Neural progenitor cell (in vitro differentiated cells): ENCODE results near the gene ERICH6B. TPM values are rescaled to one million over a fixed set of nuclear protein-coding genes. Genes with fewer than 3 reads are reported as not detected.

ENCODE experiments used
- DNase-seq: peaks from one replicate; pipeline ENCODE4 v3.0.0-alpha.2; 2016; ENCODE audit warnings: low spot score
- H2AFZ ChIP-seq: fragments of 200-600 bp; sonication (generic); replicated peaks from 2 replicates; pipeline ENCODE4 v1.6.1; 2016; ENCODE audit warnings: antibody characterized with exemption
- H3F3A ChIP-seq: fragments of 200-600 bp; sonication (generic); 2 replicates; pipeline ENCODE4 v1.6.1; 2016; ENCODE audit warnings: antibody characterized with exemption, low read depth
- H3K27ac ChIP-seq: fragments of 200-600 bp; sonication (generic); 2 replicates; pipeline ENCODE4 v1.5.1; 2016; ENCODE audit warnings: mild to moderate bottlenecking
- H3K27me3 ChIP-seq: fragments of 200-600 bp; sonication (generic); 2 replicates; pipeline ENCODE4 v1.6.1; 2016; ENCODE audit warnings: mild to moderate bottlenecking, moderate library complexity
- H3K36me3 ChIP-seq: fragments of 200-600 bp; sonication (generic); 2 replicates; pipeline ENCODE4 v1.5.1; 2016
- H3K4me1 ChIP-seq: fragments of 200-600 bp; sonication (generic); 2 replicates; pipeline ENCODE4 v1.6.1; 2016; ENCODE audit warnings: mixed run types
- H3K4me2 ChIP-seq: fragments of 200-600 bp; sonication (generic); 2 replicates; pipeline ENCODE4 v1.6.1; 2016
- H3K4me3 ChIP-seq: fragments of 200-600 bp; sonication (generic); 2 replicates; pipeline ENCODE4 v1.5.1; 2016
- H3K79me2 ChIP-seq: fragments of 200-600 bp; sonication (generic); 2 replicates; pipeline ENCODE4 v1.6.1; 2016; ENCODE audit warnings: low read depth
- H3K9ac ChIP-seq: fragments of 200-600 bp; sonication (generic); 2 replicates; pipeline ENCODE4 v1.6.1; 2016
- H3K9me3 ChIP-seq: fragments of 200-600 bp; sonication (generic); 2 replicates; pipeline ENCODE4 v1.5.1; 2016; ENCODE audit warnings: low read depth
- H4K20me1 ChIP-seq: fragments of 200-600 bp; sonication (generic); 2 replicates; pipeline ENCODE4 v1.6.1; 2016; ENCODE audit warnings: low read depth
- H3K27ac Mint-ChIP-seq: 3 replicates; pipeline ENCODE4 v1.8.0; 2021; ENCODE audit warnings: mixed read lengths
- H3K27me3 Mint-ChIP-seq: 2 replicates; pipeline ENCODE4 v1.8.0; 2022; ENCODE audit warnings: low read depth, mild to moderate bottlenecking, inconsistent platforms, moderate library complexity, mixed read lengths; ENCODE audit not compliant: insufficient read depth
- H3K36me3 Mint-ChIP-seq: 3 replicates; pipeline ENCODE4 v1.8.0; 2021; ENCODE audit warnings: mixed read lengths
- H3K4me1 Mint-ChIP-seq: 3 replicates; pipeline ENCODE4 v1.8.0; 2021; ENCODE audit warnings: mixed read lengths
- H3K4me3 Mint-ChIP-seq: 3 replicates; pipeline ENCODE4 v1.8.0; 2021; ENCODE audit warnings: mild to moderate bottlenecking, moderate library complexity, mixed read lengths
- H3K9me3 Mint-ChIP-seq: 3 replicates; pipeline ENCODE4 v1.8.0; 2020; ENCODE audit warnings: mixed read lengths
- EZH2 ChIP-seq: fragments of 200-600 bp; sonication (generic); IDR thresholded peaks from 2 replicates; pipeline ENCODE4 v1.6.1; 2017; ENCODE audit warnings: antibody characterized with exemption, mild to moderate bottlenecking, moderate library complexity
- EZH2phosphoT487 ChIP-seq: fragments of 200-600 bp; sonication (generic); IDR thresholded peaks from 2 replicates; pipeline ENCODE4 v1.6.1; 2017; ENCODE audit warnings: antibody characterized with exemption
- total RNA-seq: library from RNA; depleted of rRNA; stranded (reverse); fragments of >200 nt; gene quantifications from 2 replicates; pipeline ENCODE4 v1.2.3, GENCODE V29; 2015; ENCODE audit warnings: low replicate concordance
- TF ChIP-seq, protein P1 (sequence below): fragments of 200-600 bp; sonication (generic); IDR thresholded peaks from 2 replicates; pipeline ENCODE4 v1.5.1; 2017; ENCODE audit warnings: antibody characterized with exemption, mild to moderate bottlenecking

ERICH6B gene
- total RNA-seq, 1 donor from 2014 or later: not detected

DNA sequence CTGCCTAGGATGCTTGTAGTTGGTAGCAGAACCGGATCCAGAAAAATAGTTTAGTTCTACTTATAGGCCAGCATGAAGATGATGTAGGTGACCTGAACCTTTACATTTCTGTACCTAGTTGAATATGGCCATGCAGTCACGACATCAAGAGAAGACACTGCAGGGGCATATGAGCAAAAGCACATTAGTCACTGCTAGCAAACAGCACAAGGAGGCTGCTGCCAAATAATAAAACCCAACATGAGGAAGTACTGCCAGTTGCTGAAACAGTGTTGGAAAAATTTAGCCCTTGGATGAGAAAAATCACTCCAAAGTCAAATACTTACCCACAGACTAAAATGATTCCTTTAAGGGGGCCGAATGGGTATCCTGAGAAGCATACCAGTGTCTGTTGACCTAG, 20.8 kb downstream of the ERICH6B start:
- Mint-ChIP-seq H3K27ac (no peak overlapping the region), H3K27me3 (peaks cover 6% of the 10 kb centered on the region), H3K4me3 (no peak overlapping the region), H3K36me3 (no peaks in the 10 kb centered on the region), H3K9me3 (no peaks in the 10 kb centered on the region), H3K4me1 (peaks cover 9% of the 10 kb centered on the region)
- Histone ChIP-seq H3K27ac (no peak overlapping the region), H4K20me1 (no peaks in the 10 kb centered on the region), H3K27me3 (peaks cover 8% of the 10 kb centered on the region), H3K79me2 (no peaks in the 10 kb centered on the region), H3K36me3 (no peaks in the 10 kb centered on the region), H3F3A (no peaks in the 10 kb centered on the region), H3K9ac (no peak overlapping the region), H3K9me3 (no peaks in the 10 kb centered on the region), H3K4me3 (no peak overlapping the region), H2AFZ (no peak overlapping the region), H3K4me2 (no peak overlapping the region), H3K4me1 (no peaks in the 10 kb centered on the region)
- no peak for DNase-seq
- TF ChIP-seq, protein P1, sequence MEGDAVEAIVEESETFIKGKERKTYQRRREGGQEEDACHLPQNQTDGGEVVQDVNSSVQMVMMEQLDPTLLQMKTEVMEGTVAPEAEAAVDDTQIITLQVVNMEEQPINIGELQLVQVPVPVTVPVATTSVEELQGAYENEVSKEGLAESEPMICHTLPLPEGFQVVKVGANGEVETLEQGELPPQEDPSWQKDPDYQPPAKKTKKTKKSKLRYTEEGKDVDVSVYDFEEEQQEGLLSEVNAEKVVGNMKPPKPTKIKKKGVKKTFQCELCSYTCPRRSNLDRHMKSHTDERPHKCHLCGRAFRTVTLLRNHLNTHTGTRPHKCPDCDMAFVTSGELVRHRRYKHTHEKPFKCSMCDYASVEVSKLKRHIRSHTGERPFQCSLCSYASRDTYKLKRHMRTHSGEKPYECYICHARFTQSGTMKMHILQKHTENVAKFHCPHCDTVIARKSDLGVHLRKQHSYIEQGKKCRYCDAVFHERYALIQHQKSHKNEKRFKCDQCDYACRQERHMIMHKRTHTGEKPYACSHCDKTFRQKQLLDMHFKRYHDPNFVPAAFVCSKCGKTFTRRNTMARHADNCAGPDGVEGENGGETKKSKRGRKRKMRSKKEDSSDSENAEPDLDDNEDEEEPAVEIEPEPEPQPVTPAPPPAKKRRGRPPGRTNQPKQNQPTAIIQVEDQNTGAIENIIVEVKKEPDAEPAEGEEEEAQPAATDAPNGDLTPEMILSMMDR: no peak
- no peak for TF ChIP-seq EZH2
- no peak for TF ChIP-seq EZH2phosphoT487

DNA sequence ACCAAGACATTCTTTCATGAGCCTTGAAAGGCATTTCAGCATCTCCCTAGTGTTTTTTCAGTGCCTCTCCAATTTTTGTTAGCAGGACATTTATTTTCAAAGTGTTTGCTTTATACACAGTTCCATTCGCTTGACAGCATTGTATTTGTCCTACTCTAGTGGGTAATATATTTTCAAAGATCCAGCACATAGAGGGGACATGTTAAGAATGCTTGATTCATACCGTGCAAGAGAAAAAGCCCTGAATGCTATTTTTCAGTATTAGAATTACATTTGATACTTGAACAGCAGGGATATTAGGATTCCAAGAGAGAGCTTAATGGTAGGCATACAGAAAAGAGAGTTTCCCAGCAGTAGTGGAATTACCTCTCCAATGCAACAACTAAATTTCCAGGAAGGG, 21.3 kb downstream of the ERICH6B start:
- Mint-ChIP-seq H3K4me1 (peaks cover 9% of the 10 kb centered on the region), H3K9me3 (no peaks in the 10 kb centered on the region), H3K4me3 (no peak overlapping the region), H3K27me3 (peaks cover 3% of the 10 kb centered on the region), H3K36me3 (no peaks in the 10 kb centered on the region), H3K27ac (no peak overlapping the region)
- Histone ChIP-seq H3K4me2 (no peak overlapping the region), H3F3A (no peaks in the 10 kb centered on the region), H3K4me1 (no peaks in the 10 kb centered on the region), H3K27me3 (peaks cover 8% of the 10 kb centered on the region), H3K9me3 (no peaks in the 10 kb centered on the region), H3K4me3 (no peak overlapping the region), H3K27ac (no peak overlapping the region), H3K79me2 (no peaks in the 10 kb centered on the region), H4K20me1 (no peaks in the 10 kb centered on the region), H3K36me3 (no peaks in the 10 kb centered on the region), H2AFZ (no peak overlapping the region), H3K9ac (no peak overlapping the region)
- no peak for TF ChIP-seq EZH2phosphoT487
- no peak for TF ChIP-seq EZH2
- TF ChIP-seq, protein P1: no peak
- DNase-seq: no peak

DNA sequence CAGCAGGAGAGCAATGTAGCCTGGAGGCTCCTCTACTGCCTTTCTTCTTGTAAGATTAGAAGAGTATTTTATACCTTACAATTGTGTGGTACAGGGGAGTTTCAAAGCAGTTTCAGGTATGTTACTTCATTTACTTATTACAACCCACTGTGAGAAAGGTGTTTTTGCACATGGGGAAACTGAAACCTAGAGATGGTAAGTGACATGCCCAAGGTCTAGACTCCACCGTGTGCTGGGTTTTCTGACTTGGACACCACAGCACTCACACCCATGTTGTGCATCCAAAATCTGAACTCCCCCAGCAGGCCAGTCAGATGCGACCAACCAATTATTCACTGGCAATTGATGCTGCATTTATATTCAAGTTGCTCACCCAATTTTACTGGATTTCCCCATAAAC, 22.8 kb downstream of the ERICH6B start:
- H3K9me3 ChIP-seq: no peaks in the 10 kb centered on the region
- H3K27ac Mint-ChIP-seq: no peak overlapping the region
- no peaks in the 10 kb centered on the region for H3K36me3 Mint-ChIP-seq
- H3K9ac ChIP-seq: no peak overlapping the region
- no peaks in the 10 kb centered on the region for H3K4me1 ChIP-seq
- peaks cover 3% of the 10 kb centered on the region for H3K27me3 Mint-ChIP-seq
- H3K27me3 ChIP-seq: peaks cover 8% of the 10 kb centered on the region
- H3F3A ChIP-seq: no peaks in the 10 kb centered on the region
- H3K4me3 Mint-ChIP-seq: no peak overlapping the region
- no peaks in the 10 kb centered on the region for H4K20me1 ChIP-seq
- DNase-seq: no peak
- peaks cover 9% of the 10 kb centered on the region for H3K4me1 Mint-ChIP-seq
- no peaks in the 10 kb centered on the region for H3K79me2 ChIP-seq
- no peak overlapping the region for H2AFZ ChIP-seq
- H3K36me3 ChIP-seq: no peaks in the 10 kb centered on the region
- no peak overlapping the region for H3K27ac ChIP-seq
- TF ChIP-seq EZH2phosphoT487 (no peak), EZH2 (no peak)
- TF ChIP-seq, protein P1: no peak
- H3K4me2 ChIP-seq: no peak overlapping the region
- no peaks in the 10 kb centered on the region for H3K9me3 Mint-ChIP-seq
- H3K4me3 ChIP-seq: no peak overlapping the region

DNA sequence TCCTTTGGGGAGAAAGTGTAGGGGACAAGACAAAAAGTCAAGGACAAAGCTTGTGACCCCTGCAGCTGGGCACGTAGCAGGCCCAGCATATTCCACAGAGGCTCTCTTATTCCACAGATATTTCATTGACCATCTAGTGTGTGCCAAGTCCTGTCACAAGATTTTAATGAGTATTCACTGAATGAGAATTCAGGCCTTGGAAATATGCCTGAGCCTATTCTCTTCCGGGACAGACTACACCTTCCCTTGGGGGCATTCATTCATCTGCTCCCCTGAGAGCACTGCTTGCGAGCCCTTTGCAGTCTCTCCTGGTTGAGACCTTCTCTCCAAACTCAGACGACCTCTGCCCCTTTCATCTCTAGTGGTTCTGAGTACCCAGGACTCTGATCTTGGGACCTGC, 25.5 kb downstream of the ERICH6B start:
- Histone ChIP-seq H3K27ac (no peak overlapping the region), H4K20me1 (no peaks in the 10 kb centered on the region), H3K36me3 (no peaks in the 10 kb centered on the region), H3K27me3 (no peaks in the 10 kb centered on the region), H3K79me2 (no peaks in the 10 kb centered on the region), H3K9ac (no peak overlapping the region), H3K9me3 (no peaks in the 10 kb centered on the region), H3K4me1 (no peaks in the 10 kb centered on the region), H2AFZ (no peak overlapping the region), H3K4me3 (no peak overlapping the region), H3K4me2 (no peak overlapping the region), H3F3A (no peaks in the 10 kb centered on the region)
- no peaks in the 10 kb centered on the region for H3K27me3 Mint-ChIP-seq
- H3K4me3 Mint-ChIP-seq: no peak overlapping the region
- no peaks in the 10 kb centered on the region for H3K36me3 Mint-ChIP-seq
- H3K27ac Mint-ChIP-seq: no peak overlapping the region
- TF ChIP-seq EZH2phosphoT487 (no peak), EZH2 (no peak)
- TF ChIP-seq, protein P1: no peak
- peaks cover 13% of the 10 kb centered on the region for H3K4me1 Mint-ChIP-seq
- no peak for DNase-seq
- H3K9me3 Mint-ChIP-seq: no peaks in the 10 kb centered on the region
